Measurements from ENCODE around the gene ARL15. TPM values are rescaled to one million over a fixed set of nuclear protein-coding genes. Genes with fewer than 3 reads are reported as not detected.
A peak's percentile ranks its signal among the peaks of the same experiment; 100 is the strongest.

The ARL15 gene
- total and polyA plus RNA-seq, 9 of the 15 experiments (the other 6 are each of a cell fraction or from before 2014, with no cell fraction given): 18.5 to 80.4 (median 57.0) TPM

- TF ChIP-seq SRF (CRISPR knock-in tag; IDR thresholded peaks at IDR 0.05) (peak in 1 of 2 experiments; percentile 25; a peak in 1 of 4 replicates), BRF1 (IDR thresholded peaks at IDR 0.05; ENCODE audit: borderline replicate concordance, extremely low read depth, insufficient read length) (no peak), ETV5 (CRISPR knock-in tag; IDR thresholded peaks at IDR 0.05; ENCODE audit: low read depth) (peak; percentile 33; the same call in 1 of the 2 replicates), DDX20 (tag; IDR thresholded peaks at IDR 0.05; ENCODE audit: low read depth) (no peak), MEIS2 (IDR thresholded peaks at IDR 0.05; ENCODE audit: partially characterized antibody) (peak; percentile 99), MECOM (CRISPR knock-in tag; IDR thresholded peaks at IDR 0.05) (0 out of 2 replicates have a peak, but pooled peaks have one; percentile 23), ZNF175 (CRISPR knock-in tag; IDR thresholded peaks at IDR 0.05; ENCODE audit: low read depth) (peak; percentile 29; the same call in 1 of the 2 replicates), EP300 (IDR thresholded peaks at IDR 0.05; ENCODE audit: low read length) (peak; percentile 76), KDM1A (IDR thresholded peaks at IDR 0.05) (0 out of 4 replicates have a peak, but pooled peaks of 1 of the 2 experiments have one; percentile 29)
These were observed 288.8 kb downstream of the ARL15 start (continued) for GRCh38 chr5:54021431-54022164.

GRCh38 chr5:54018438-54018837 is 291.9 kb downstream of the ARL15 start:
- peaks cover 6 to 19% of the 10 kb centered on the region in 2 experiments; a peak in 3 of 5 replicates for H3K4me1 ChIP-seq (replicated peaks in 1 of 2; ENCODE audit: control insufficient read depth in 2 of 2, insufficient read depth in 2 of 2, low read length in 2 of 2)
- no peak overlapping the region for H3K4me2 ChIP-seq (ENCODE audit: insufficient read depth, low read length)
- no peaks in the 10 kb centered on the region for H3K9me1 ChIP-seq (ENCODE audit: control insufficient read depth, insufficient read depth, low read length)
- H3K4me3 ChIP-seq: no peak overlapping the region
- 91% methylated on average over 3 of the region's 3 CpGs for WGBS (ENCODE audit: insufficient coverage, low coverage, missing lambda C conversion rate)
- H3K9me3 ChIP-seq (replicated peaks; ENCODE audit: control insufficient read depth, insufficient read depth, low read depth, low read length): 0 out of 2 replicates have a peak, but pooled peaks cover 6% of the 10 kb centered on the region
- in situ Hi-C loops (cut with MboI): no loop called here
- no peak for FAIRE-seq
- H3K27ac ChIP-seq (ENCODE audit: extremely low read depth, low read depth, low read length): no peak overlapping the region
- TF ChIP-seq ZNF79 (CRISPR knock-in tag; IDR thresholded peaks at IDR 0.05; ENCODE audit: low read depth) (no peak), E4F1 (CRISPR knock-in tag; IDR thresholded peaks at IDR 0.05; ENCODE audit: borderline replicate concordance) (no peak), PTRF (tag; IDR thresholded peaks at IDR 0.05) (no peak), BRD4 (IDR thresholded peaks at IDR 0.05) (no peak), TOE1 (IDR thresholded peaks at IDR 0.05; ENCODE audit: borderline replicate concordance) (no peak), TOE1 (CRISPR knock-in tag; IDR thresholded peaks at IDR 0.05; ENCODE audit: borderline replicate concordance, low read depth) (no peak), SAFB (IDR thresholded peaks at IDR 0.05; ENCODE audit: borderline replicate concordance, low read depth, low read length) (no peak)
- no peak overlapping the region for H3K9ac ChIP-seq (ENCODE audit: insufficient read depth in 1 of 2, low read depth in 2 of 2, low read length in 2 of 2)
- H4K20me1 ChIP-seq (replicated peaks; ENCODE audit: control insufficient read depth, insufficient read depth, low read length): no peaks in the 10 kb centered on the region
- H3K79me2 ChIP-seq (ENCODE audit: control insufficient read depth, insufficient read depth, low read length): peaks cover 9% of the 10 kb centered on the region; the same call in 2 of the 3 replicates
- no peak for ATAC-seq
- peaks cover 14% of the 10 kb centered on the region; the same call in 2 of the 3 replicates for H3K36me3 ChIP-seq (ENCODE audit: control insufficient read depth, insufficient read depth, low read length)
- POLR2A ChIA-PET: no interaction called here
- H2AFZ ChIP-seq (ENCODE audit: low read depth, low read length): no peak overlapping the region
- intact Hi-C loops (cut with micrococcal nuclease): no loop called here
- DNase-seq (ENCODE audit: extremely low read depth in 1 of 4, low spot score in 3 of 4): no peak
- H3K27me3 ChIP-seq (ENCODE audit: control insufficient read depth in 2 of 2, insufficient read depth in 2 of 2, low read length in 2 of 2): no peaks in the 10 kb centered on the region
- no TSS peak for BruUV-seq (replicated peaks)
- CTCF ChIA-PET (ENCODE audit: low intra/inter-chr PET ratio): no interaction called here

All from K562 (cell line).